GM23248 (cell line): ENCODE measurements around the gene GALNT16. TPM values are rescaled to one million over a fixed set of nuclear protein-coding genes. Genes with fewer than 3 reads are reported as not detected.

ENCODE experiments used
- DNase-seq: peaks from one replicate; pipeline ENCODE4 v3.0.0-alpha.2; 2015
- H2AFZ ChIP-seq: fragments of 200-600 bp; sonication (generic); 2 replicates; pipeline ENCODE4 v1.6.1; 2016; ENCODE audit warnings: antibody characterized with exemption
- H3F3A ChIP-seq: fragments of 200-600 bp; sonication (generic); 2 replicates; pipeline ENCODE4 v1.6.1; 2016; ENCODE audit warnings: mild to moderate bottlenecking, antibody characterized with exemption, mixed run types; ENCODE audit not compliant: insufficient read depth
- H3K27ac ChIP-seq: fragments of 200-600 bp; sonication (generic); 2 replicates; pipeline ENCODE4 v1.5.1; 2016; ENCODE audit warnings: mild to moderate bottlenecking
- H3K27me3 ChIP-seq: fragments of 200-600 bp; sonication (generic); replicated peaks from 2 replicates; pipeline ENCODE4 v1.6.1; 2016; ENCODE audit warnings: mild to moderate bottlenecking; ENCODE audit not compliant: insufficient read depth
- H3K36me3 ChIP-seq: fragments of 200-600 bp; sonication (generic); 2 replicates; pipeline ENCODE4 v1.6.1; 2016; ENCODE audit warnings: low read depth, mild to moderate bottlenecking
- H3K4me1 ChIP-seq: fragments of 200-600 bp; sonication (generic); 2 replicates; pipeline ENCODE4 v1.6.1; 2016; ENCODE audit warnings: mild to moderate bottlenecking; ENCODE audit not compliant: insufficient read depth
- H3K4me2 ChIP-seq: fragments of 200-600 bp; sonication (generic); one replicate; pipeline ENCODE4 v1.6.1; 2016; ENCODE audit warnings: mild to moderate bottlenecking; ENCODE audit not compliant: unreplicated experiment
- H3K4me3 ChIP-seq: fragments of 200-600 bp; sonication (generic); 2 replicates; pipeline ENCODE4 v1.5.1; 2016; ENCODE audit warnings: mild to moderate bottlenecking
- H3K79me2 ChIP-seq: fragments of 200-600 bp; sonication (generic); 2 replicates; pipeline ENCODE4 v1.6.1; 2016; ENCODE audit warnings: mild to moderate bottlenecking; ENCODE audit not compliant: insufficient read depth
- H3K9ac ChIP-seq: fragments of 200-600 bp; sonication (generic); 2 replicates; pipeline ENCODE4 v1.6.1; 2016; ENCODE audit warnings: mild to moderate bottlenecking
- H3K9me2 ChIP-seq: fragments of 200-600 bp; sonication (generic); 2 replicates; pipeline ENCODE4 v1.6.1; 2016; ENCODE audit warnings: mixed run types, mild to moderate bottlenecking, moderate library complexity; ENCODE audit not compliant: insufficient read depth
- H3K9me3 ChIP-seq: fragments of 200-600 bp; sonication (generic); one replicate; pipeline ENCODE4 v1.6.1; 2017; ENCODE audit warnings: low read depth
- H4K20me1 ChIP-seq: fragments of 200-600 bp; sonication (generic); 2 replicates; pipeline ENCODE4 v1.6.0; 2016; ENCODE audit not compliant: insufficient read depth
- EZH2 ChIP-seq: fragments of 200-600 bp; sonication (generic); IDR thresholded peaks from 2 replicates; pipeline ENCODE4 v1.6.1; 2018; ENCODE audit warnings: antibody characterized with exemption, mild to moderate bottlenecking; ENCODE audit not compliant: insufficient read depth, poor library complexity, severe bottlenecking
- EZH2phosphoT487 ChIP-seq: fragments of 200-600 bp; sonication (generic); IDR thresholded peaks from 2 replicates; pipeline ENCODE4 v1.6.1; 2018; ENCODE audit warnings: antibody characterized with exemption, moderate library complexity, mild to moderate bottlenecking, low read depth; ENCODE audit not compliant: insufficient read depth
- WGBS, 2 experiments: methylation state at CpG; one replicate each; pipeline ENCODE4 v1.1.6; 2015 to 2017; ENCODE audit warnings: low lambda C conversion rate in 2 of 2, low coverage in 1 of 2; ENCODE audit errors: missing lambda C conversion rate in 2 of 2; 5-methylcytosine and 5-hydroxymethylcytosine counted together
- in situ Hi-C: fragments of 300-500 bp; cut with MboI; formaldehyde crosslinking; loops from 2 replicates; pipeline ENCODE4 v1.15.0; 2020
- polyA plus RNA-seq: library from polyadenylated mRNA; unstranded; fragments of >200 nt; fragmentation: Nextera tagmentation; extraction: Ambion mirVana; gene quantifications from 2 replicates; pipeline ENCODE4 v1.2.1, GENCODE V29; 2016
- total RNA-seq: library from RNA; depleted of rRNA; stranded (reverse); fragments of >200 nt; shearing (Covaris generic); gene quantifications from 2 replicates; pipeline ENCODE4 v1.2.3, GENCODE V29; 2014

Gene GALNT16
- total and polyA plus RNA-seq, 2 experiments from 2014 or later = 0.59 to 1.4 TPM

DNA sequence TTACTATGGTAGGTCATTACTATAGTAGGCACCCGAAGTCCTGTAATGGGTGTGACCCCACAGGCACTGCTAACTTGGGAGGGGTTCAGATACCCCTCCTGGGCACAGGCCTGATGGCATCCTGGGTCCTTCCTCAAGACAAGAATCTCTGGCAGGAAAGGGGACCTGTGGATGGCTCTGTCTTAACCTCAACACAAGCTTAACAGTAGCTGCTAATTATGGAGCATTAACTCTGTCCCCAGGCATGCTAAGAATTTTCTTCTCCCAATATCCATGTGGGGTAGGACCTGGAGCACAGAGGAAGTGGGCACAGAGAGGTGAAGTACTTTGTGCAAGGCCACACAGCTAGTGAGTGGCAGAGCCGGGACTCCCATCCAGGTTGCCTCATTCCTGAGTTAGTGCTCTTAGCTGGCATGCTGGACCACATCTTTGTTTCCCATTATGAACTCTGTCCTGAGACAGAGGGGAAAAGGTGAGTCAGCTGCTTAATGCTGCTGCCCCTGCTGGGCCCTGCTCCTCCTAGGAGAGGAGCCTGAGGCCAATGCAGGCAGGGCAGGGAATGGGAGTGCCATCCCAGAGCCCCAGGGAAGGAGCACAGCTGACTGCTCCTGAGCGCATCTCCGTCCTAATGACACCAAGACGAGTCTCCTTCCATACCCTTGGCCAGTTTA, 32.1 kb downstream of the GALNT16 start:
- Histone ChIP-seq H3K36me3 (no peaks in the 10 kb centered on the region), H3K27me3 (no peaks in the 10 kb centered on the region), H3K9me2 (no peaks in the 10 kb centered on the region), H3K27ac (no peak overlapping the region), H3K4me3 (no peak overlapping the region), H3K4me1 (peaks cover 5% of the 10 kb centered on the region; the same call in 1 of the 2 replicates), H3K4me2 (no peak overlapping the region), H3K9ac (no peak overlapping the region), H3K9me3 (no peaks in the 10 kb centered on the region), H4K20me1 (no peaks in the 10 kb centered on the region), H3F3A (peaks cover 6% of the 10 kb centered on the region; the same call in 1 of the 2 replicates), H2AFZ (no peak overlapping the region), H3K79me2 (no peaks in the 10 kb centered on the region)
- WGBS, 2 experiments = 62 to 79% methylated on average over 5 of the region's 5 CpGs
- peak; percentile 69 for DNase-seq
- no peak for TF ChIP-seq EZH2phosphoT487
- no peak for TF ChIP-seq EZH2
- in situ Hi-C loops = no loop called here

DNA sequence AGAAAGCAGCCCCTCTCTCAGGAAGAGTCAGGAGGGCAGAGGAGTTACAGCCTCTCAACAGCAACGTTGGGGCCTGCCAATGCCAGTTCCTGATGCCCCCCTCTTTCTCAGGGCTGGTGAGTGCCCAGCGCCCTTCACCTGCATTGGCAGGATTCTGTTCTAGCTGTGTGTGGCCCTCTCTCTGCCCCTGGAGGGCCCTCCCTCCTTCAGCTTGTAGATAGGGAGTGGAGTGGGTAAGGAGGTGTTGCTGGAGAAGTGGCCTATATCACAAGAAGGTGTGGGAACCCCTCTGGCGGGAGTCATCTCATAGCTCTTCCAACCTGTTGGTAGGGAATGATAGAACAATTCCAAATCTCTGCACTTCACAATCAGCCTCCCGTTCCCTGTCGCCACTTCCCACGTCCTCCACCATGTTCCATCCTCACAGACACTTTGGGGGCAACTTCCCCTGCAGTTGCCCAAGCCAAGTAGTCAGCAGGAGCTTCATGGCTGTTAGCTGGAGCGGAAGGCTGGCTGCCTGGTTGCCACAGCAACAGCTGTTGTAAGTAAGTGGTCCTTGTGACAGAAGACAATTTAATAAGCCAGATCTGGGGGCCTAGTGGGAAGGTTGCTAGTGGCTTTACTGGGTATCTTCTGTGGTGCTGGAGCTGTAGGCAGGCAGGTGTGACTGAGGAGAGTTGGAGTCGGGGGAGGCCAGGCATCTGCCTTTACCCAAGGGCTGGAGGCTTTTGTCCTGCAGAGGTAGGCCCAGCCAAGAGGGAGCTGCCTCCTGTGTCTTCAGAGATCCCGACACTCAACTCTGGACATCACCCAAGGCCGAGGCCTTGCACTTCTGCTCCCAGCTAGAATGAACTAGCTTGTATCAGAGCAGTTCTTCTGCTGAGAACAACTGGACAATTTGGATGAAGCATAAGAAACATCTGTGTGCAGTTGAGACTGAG, 38.4 kb downstream of the GALNT16 start:
- no peak for DNase-seq
- H4K20me1 ChIP-seq = no peaks in the 10 kb centered on the region
- 60 to 64% methylated on average over 10 of the region's 10 CpGs for WGBS, 2 experiments
- in situ Hi-C loops = no loop called here
- no peak overlapping the region for H3K4me2 ChIP-seq
- H3K27me3 ChIP-seq = no peaks in the 10 kb centered on the region
- no peak overlapping the region for H3K9ac ChIP-seq
- no peaks in the 10 kb centered on the region for H3K9me3 ChIP-seq
- no peaks in the 10 kb centered on the region for H3K4me1 ChIP-seq
- no peaks in the 10 kb centered on the region for H3F3A ChIP-seq
- no peak for TF ChIP-seq EZH2
- TF ChIP-seq EZH2phosphoT487 = no peak
- no peak overlapping the region for H2AFZ ChIP-seq
- H3K27ac ChIP-seq = no peak overlapping the region
- no peak overlapping the region for H3K4me3 ChIP-seq
- H3K79me2 ChIP-seq = no peaks in the 10 kb centered on the region
- no peaks in the 10 kb centered on the region for H3K9me2 ChIP-seq
- H3K36me3 ChIP-seq = no peaks in the 10 kb centered on the region

DNA sequence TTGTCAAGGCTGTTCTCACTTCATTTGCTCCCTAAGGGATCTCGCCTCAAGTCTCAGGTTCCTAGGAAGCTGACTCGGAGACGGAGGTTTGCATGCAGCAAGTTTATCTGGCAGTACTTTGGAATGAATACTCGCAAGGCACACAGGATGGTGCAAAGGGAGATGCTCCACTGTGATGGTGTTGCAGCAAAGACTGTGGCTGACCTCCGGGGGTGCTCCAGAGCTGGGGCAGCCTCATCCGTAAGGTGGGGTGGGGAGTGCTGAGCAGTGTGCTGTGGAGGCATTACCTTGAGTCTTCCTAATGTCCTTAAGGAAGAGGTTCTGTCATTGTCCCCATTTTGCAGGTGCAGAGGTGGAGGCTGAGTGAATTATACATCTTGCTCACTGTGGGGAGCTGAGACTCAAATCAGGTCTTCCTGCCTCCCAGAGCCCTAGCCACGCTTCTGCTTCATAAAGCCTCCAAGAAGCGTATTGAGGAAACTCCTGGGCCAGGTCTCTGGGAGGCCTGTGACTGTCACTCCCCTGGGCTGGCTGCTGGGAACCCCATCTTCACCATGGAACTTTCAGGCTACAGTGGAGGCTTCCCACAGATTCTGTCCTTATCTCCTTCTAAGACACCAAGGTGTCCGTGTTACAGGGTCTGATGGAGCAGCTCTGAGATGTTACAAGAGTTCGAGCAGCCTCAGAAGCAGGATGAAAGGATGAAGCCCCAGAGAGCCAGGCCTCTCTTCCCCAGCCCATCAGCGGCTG, 39.5 kb downstream of the GALNT16 start:
- TF ChIP-seq EZH2phosphoT487 (no peak), EZH2 (no peak)
- H2AFZ ChIP-seq = no peak overlapping the region
- H3K4me3 ChIP-seq = no peak overlapping the region
- no peaks in the 10 kb centered on the region for H3K9me3 ChIP-seq
- H3F3A ChIP-seq = no peaks in the 10 kb centered on the region
- no peaks in the 10 kb centered on the region for H3K9me2 ChIP-seq
- no peaks in the 10 kb centered on the region for H3K27me3 ChIP-seq
- H3K79me2 ChIP-seq = no peaks in the 10 kb centered on the region
- H3K4me2 ChIP-seq = no peak overlapping the region
- DNase-seq = peak; percentile 14
- in situ Hi-C loops = no loop called here
- H4K20me1 ChIP-seq = no peaks in the 10 kb centered on the region
- H3K36me3 ChIP-seq = no peaks in the 10 kb centered on the region
- no peaks in the 10 kb centered on the region for H3K4me1 ChIP-seq
- WGBS, 2 experiments = 73 to 75% methylated on average over 11 of the region's 11 CpGs
- H3K27ac ChIP-seq = no peak overlapping the region
- no peak overlapping the region for H3K9ac ChIP-seq

DNA sequence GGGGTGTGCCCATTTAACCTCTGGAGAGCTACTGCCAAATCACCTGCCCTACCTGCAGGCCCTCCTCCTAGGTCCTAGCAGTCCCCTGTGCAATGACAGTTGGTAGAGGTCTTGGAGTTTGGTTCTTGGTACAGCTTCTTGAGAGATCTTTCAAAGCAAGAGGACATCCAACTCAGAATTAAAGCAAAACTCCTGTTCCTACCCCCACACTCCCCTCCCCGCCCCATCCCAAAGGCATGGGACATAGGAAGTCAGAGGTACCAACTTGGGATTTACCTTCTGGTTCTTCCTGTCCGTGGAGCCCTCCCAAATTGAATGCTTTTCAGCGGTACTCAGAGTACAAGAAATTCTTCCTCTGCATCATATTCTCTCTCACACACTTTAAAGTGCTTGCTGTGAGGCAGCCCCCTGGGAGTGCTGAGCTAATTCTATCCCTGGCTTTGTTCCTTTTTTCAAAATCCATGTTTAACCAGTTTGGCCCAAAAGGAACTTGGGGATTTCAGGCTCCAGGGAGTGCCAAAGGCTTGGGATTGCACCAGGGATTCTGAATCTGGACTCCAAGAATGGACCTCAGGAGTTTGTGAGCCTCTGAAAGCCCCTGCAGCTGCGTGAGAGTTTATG, 40.8 kb downstream of the GALNT16 start:
- no peak overlapping the region for H3K4me2 ChIP-seq
- no peaks in the 10 kb centered on the region for H3K27me3 ChIP-seq
- no peaks in the 10 kb centered on the region for H3K9me3 ChIP-seq
- no peak for DNase-seq
- H3F3A ChIP-seq = no peaks in the 10 kb centered on the region
- H2AFZ ChIP-seq = no peak overlapping the region
- H3K36me3 ChIP-seq = no peaks in the 10 kb centered on the region
- H4K20me1 ChIP-seq = no peaks in the 10 kb centered on the region
- H3K4me3 ChIP-seq = no peak overlapping the region
- no peaks in the 10 kb centered on the region for H3K9me2 ChIP-seq
- H3K9ac ChIP-seq = no peak overlapping the region
- H3K79me2 ChIP-seq = no peaks in the 10 kb centered on the region
- H3K27ac ChIP-seq = no peak overlapping the region
- in situ Hi-C loops = no loop called here
- TF ChIP-seq EZH2 (no peak), EZH2phosphoT487 (no peak)
- H3K4me1 ChIP-seq = no peaks in the 10 kb centered on the region
- WGBS, 2 experiments = 34 to 35% methylated on average over 4 of the region's 4 CpGs
